SK-N-DZ (cell line): ENCODE measurements around the gene PDE6H. TPM values are rescaled to one million over a fixed set of nuclear protein-coding genes. Genes with fewer than 3 reads are reported as not detected.
A peak's percentile ranks its signal among the peaks of the same experiment; 100 is the strongest.

Experiments used
- DNase-seq: peaks from one replicate; pipeline ENCODE4 v3.0.0-alpha.2; 2015; ENCODE audit warnings: low spot score
- polyA plus RNA-seq, 2 experiments: library from polyadenylated mRNA; depleted of rRNA; stranded (reverse); fragments of >200 nt; gene quantifications; 2 replicates each; pipeline ENCODE4 v1.2.3, GENCODE V29; 2014

PDE6H gene
- not detected in 2 replicates for polyA plus RNA-seq (2014; cell fraction: cytosol; rRNA removed)
- polyA plus RNA-seq (2014; cell fraction: nucleus; rRNA removed): not detected in 2 replicates

DNA sequence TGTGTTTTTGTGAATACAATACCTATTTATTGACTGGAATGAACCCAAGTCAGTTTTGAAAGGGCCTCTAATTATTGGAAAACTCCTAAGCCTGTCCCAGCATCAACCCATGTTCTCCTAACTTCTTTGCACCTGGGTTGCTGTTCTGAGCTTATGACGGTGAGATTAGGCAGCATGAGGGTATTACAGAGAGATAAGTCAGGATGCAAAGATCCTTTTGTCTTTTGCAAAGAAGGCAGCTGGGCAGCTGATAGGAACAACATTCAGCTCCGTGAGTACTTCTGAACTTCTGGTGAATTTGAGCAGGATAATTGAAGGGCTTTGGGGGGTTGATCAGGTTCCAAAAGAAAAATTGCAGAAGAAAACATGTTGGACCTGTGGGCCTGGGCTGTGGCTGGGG, at the start of gene PDE6H:
Gene PDE6H (plus strand): TSS at position 227 of the 400 bp plus-strand sequence. CDS start 4,971 bp downstream, outside the sequence.
- no peak for DNase-seq

DNA sequence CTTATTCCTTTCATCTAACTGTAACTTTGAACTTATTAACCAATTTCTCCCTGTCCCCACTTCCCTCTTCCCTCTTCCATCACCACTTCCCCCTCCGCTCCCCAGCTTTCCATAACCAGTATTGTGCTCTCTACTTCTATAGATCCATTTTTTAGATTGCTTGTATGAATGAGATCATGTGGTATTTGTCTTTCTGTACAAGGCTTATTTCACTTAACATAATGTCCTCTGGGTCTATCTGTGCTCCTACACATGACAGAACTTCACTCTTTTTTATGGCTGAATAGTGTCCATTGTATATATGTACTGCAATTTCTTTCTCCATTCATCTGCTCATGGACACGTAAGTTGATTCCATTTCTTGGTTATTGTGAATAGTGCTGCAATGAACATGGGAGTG, 48.9 kb upstream of the PDE6H start:
- DNase-seq: no peak

DNA sequence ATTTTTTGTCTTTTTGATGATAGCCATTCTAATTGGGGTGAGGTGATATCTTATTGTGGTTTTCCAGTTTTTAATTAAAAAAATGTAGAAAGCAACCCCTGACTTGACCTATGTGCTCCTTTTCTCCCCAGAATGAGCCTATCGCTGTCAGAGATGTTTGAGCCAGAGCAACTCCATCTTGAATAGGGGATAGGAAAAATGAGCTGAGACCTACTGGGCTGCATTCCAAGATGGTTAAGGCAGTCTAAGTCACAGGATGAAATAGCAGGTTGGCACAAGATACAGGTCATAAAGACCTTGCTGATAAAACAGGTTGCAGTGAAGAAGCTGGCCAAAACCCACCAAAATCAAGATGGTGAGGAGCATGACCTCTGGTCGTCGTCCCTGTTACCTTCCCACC, 48.3 kb upstream of the PDE6H start:
- no peak for DNase-seq

DNA sequence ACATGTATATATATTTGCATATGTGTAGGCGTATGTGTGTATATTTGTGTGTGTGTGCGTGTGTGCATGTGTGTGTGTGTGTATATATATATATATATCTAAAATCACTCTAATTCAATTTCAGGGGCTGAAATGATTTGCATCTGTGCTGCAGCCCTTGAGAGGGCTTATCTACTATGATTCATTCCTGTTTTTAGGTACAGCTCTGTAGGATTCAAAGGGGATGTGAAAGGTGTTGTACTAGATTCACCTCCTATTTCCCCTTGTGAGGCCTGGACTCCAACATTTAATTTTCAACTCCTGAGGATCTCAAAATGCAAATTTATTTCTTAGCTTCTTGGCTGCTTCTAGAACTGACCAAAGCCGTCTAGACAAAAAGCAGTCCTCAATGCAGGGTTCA, 45.6 kb upstream of the PDE6H start:
- no peak for DNase-seq

DNA sequence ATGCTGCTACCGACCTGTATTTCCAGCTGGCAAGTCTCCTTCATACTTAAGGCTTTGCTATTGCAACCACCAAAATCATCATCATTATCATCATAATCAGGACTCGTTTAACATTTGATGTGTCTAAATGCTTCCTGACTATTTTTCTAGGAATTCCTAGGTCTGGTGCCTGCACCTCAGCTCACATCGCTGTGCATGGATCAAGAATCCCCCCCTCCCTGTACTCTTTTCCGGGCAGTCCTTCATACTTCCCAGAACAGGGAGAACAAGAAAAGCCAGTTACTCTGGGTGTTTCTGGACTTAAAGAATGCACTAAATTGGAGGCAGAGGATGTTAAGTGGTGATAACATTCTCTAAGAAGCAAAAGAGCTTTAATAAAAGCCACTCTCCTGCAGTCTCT, 43.9 kb upstream of the PDE6H start:
- DNase-seq: no peak

DNA sequence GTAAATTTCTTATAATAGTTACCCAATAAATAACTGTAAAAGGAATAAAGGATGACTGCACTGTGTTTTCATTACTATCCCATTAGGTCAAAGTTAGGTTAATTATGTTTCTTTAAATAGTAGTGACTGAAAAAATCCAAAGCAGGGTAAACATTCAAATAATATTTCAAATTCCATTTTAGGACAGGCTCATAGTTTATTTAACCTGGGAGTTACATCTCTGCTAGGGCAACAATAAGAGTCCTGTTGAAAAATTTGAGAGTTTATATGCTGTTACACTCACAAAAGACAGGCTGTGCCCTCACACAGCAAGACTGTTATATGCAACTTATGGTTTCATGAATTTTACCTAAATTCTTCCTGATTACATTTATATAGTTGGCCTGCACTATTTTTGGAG, 42.5 kb upstream of the PDE6H start:
- no peak for DNase-seq

DNA sequence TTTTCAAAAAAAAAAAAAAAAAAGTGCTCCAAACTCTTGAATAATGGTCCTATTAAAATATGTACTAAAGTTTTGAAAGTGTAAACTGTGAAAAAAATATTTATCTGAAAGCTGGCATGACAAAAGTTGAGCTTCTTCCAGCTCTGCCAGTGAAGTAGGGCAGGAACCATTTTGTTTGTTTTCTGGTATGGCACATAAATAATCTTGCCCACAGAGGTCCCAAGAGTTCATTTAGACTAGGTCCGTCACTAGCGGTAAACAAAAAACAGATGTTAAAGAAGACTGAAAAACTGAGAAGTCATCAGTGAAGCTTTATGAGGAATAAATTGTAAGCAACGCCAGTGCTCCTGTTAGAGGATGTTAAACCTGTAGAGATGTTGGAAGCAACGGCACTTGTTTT, 41.5 kb upstream of the PDE6H start:
- DNase-seq: no peak

DNA sequence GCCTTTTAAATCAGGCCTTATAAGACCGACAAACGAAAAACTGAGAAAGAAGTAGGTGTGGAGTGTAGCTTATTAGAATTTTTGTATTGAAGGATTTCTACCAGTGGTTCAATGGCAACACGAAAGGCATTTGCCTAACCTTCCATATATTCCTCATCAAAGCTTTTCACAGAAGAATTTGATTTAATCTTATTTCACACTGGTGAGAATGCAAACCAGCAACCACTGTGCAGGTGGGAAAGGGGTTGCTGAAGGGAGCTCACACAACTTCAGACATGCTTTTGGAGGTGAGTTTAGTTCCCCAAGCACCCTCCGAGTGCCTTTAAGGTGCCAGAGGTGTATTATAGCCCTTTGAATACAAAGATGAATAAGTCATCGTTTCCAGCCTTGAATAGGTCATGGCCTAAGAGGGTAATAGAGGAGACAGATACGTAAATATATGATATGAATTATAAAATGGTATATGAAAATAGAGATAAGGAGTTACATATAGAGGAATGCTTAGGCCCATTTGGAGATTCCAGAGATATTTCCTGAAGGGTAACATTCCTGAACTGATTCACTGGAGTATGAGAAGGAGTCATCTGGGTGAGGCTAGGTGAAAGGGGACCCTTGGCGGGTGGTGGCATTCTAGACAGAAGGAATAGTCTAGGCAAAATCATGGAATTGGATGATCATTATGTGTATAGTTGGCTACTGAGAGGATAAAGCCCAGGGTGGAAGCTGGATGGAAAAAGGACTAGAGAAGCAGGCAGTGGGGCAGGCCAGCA, 40.9 kb upstream of the PDE6H start:
- DNase-seq: no peak

DNA sequence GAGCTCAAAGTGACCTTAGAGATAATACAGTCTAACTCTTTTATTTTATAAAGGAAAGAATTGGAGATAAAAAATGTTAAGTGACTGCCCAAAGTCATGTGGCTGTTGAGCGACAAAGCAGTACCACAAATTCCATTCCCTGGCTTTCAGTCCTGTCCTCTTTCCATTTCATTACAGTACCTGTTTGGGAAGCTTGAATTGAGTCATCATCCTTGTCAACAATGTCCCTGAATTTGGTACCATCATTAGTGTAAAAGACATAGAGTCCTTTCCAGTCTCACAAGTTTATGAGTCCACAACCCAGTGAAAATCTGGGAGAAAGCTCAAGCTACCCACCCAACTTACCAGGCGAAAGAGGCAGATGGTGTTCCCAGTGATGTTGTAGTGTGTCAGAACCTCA, 38.3 kb upstream of the PDE6H start:
- no peak for DNase-seq

DNA sequence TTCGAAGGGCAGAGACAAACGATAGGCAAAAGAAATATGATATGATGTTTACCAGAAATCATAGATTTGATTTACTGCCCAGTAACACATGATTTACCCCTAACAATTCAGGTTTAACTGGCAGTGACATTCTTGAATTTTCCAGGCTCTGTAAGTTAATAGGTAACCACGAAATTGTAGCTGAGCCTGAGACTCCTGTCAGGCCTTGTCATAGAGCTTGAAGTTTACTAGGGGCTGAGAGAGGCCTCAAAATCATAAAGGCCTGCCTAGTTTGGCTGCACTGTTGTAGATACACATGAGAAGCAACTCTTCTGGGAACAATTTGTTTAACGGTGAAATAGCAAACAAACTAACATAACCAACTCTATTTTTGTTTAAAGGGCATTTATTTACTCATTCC, 37.8 kb upstream of the PDE6H start:
- DNase-seq: no peak

DNA sequence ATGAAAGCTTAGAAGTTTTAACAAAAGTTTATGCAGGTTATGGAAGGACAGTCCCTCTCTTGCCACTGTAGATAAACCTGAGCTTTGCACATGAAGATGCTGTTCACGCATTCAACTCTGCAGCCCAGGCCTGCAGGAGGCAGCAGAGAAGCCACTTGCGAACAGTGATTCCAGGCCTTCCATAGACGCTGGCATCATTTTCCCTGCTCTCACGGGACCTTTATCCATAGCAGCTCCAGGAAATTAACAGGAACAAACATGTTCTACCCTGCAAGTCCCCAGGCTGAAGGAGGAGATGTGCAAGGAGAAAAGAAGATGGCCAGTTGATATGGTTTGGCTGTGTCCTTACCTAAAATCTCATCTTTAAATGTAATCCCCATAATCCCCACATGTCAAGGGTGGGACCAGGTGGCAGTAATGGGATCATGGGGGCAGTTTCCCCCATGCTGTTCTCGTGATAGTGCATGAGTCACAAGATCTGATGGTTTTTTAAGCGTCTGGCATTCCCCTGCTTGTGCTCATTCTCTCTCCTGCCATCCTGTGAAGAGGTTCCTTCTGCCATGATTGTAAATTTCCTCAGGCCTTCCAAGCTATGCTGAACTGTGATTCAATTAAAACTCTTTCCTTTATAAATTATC, 36.5 kb upstream of the PDE6H start:
- DNase-seq: no peak

DNA sequence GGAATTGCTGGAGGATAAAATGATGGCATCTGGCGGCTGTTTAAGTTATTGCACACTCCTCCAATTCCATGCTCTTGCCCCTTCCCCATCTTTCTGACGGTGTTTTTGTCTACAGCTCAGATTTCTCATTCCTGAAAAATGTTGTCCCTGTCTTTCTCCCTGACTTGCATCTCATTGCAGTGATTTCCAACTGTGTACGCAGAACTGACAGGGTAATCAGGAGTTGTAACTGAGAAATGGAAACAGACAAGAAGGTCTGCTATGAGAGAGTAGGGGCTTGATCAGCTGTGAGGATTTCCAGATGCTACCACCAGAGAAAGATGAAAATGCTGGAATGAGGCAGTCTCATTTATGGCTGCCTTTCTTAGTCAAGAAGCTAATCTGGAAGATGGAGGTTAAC, 35.8 kb upstream of the PDE6H start:
- peak; percentile 45 for DNase-seq

DNA sequence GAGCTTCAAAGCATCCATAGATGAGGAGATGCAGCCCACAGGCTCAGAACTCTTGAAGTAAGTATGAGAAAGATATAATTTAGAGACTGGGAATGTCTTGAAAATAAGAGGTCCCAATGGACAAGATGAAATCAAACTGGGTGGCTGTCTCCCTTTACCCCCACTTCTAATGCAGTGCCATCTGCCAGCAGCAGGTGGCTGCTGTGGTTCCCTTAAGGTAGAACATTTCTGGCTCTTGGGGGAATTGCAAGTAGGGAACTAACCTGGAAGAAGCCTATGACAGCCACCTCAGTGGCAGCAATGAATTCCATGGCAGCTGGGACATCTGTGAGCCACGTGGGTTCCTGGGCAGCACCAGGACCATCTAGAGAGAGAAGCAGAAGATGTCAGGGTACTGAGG, 35.2 kb upstream of the PDE6H start:
- no peak for DNase-seq

DNA sequence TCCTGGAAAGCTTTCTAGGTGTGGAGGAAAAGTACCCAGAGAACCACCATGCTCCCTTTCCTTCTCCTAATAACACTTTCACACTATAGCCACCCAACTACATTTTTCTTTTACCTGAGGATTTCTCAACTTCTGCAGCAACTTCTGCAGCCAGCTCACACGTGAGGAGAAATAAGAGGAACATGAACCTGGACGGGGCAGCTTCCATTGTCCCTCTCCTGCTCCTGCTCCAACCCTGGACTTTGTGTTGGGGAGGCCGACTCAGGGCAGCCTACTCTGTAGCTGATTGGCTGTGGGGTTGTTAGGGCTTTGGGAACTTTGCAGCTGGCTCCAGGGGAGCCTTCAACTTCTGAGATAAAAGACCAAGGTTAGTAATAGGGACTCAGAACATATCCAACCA, 34.5 kb upstream of the PDE6H start, which contains the start of gene ERP27:
Gene ERP27 (minus strand): TSS at position 237 of the 400 bp plus-strand sequence. CDS start 29 bp downstream, at position 208.
- DNase-seq: no peak

DNA sequence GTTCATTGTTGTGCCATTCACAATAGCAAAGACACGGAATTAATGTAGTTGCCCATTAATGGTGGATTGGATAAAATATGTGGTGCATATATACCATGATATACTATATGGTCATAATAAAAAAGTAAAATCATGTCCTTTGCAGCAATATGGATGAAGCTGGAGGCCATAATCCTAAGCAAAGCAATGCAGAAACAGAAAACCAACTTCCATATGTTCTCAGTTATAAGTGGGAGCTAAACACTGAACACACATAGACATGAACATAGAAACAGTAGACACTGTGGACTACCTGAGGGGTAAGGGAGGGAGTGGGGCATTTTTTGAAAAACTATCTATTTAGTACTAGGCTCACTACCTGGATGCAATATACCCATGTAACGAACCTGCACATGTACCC, 31.5 kb upstream of the PDE6H start:
- no peak for DNase-seq

DNA sequence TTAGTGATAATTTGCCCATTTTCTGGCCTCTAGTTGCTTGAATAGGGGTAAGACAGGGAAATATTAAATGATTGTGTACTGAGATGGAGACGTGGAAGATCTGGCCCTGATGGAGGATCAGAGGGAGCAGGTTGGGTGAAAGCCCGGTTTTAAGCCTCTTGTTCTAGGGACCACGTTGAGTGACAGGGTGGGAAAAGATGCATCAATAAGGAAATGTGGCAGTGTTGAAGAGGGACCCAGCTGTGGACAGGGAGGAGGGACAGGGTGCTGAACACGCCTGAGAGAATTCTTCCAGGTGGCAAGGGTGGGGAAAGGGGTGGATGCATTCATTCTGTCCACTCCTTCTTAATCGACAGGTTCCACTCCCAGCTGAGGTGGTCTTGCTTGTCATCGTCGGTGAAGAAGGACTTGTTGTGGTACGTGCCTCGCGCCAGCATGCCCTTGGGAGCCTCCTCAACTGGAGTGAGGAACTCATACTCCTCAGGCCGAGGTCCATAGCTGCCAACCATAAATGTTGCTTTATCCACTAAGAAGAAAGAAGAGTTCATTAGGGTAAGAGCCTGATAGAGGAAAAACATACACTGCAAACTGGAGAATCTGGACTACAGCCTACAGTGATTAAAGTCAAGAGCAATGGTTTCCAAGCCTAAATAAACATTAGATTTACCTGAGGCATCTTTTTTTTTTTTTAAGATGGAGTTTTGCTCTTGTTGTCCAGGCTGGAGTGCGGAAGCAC, 30.5 kb upstream of the PDE6H start:
- DNase-seq: no peak

DNA sequence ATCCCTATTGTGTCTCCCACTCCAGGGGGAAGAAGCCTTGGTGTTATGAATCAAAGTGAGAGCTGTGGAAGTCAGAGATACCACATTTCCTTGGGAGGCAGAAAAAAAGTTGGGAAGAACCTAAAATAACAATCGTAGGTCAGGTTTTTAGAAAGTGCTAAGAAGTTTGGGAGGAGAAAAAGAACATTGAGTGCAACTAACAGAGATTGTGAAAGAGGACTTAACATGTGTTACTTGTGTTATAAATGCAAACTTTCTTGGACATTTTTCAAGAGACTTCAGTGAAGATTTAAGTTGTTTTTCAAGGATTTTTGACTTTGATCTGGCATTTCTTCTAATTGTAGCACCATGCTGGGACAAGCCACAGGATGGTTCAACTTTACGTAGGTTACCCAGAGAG, 26.7 kb upstream of the PDE6H start:
- DNase-seq: no peak

DNA sequence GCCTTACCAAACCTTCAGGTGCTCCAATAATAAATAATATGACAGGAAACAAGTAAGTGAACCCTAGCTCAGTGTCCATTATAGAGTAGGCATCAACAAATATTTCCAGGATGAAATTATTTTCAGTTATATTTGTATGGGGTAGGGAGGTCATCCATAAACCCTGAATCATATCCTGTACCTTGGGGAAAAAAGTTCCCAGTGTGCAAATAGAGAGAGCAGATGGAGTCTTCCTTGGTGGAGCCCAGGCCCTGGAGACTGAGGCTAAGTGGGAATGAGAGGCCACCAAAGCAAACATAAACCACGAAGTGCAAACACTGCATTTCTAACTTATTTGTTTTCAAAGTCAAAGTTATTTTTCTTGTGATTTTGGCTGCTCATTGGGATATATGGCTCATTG, 26.0 kb upstream of the PDE6H start:
- DNase-seq: no peak

DNA sequence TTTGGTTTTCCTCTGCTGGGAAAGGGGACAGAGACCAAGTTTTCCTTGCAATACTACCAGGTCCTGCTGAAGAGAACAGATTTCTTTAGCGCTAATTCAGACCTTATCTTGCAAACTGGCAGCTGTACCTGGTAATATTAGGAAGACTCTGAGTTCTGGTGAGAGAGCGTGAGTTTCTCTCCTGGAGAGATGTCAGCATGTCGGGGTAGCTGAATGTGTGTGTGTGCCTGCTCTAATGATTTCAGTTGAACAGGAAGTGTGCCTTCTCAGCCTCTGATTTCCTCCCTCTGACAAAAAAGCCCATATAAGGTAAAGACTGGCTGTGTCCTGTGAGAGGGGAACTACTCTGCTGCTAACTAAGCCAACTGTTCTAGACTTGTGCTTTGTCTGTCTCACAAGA, 24.2 kb upstream of the PDE6H start:
- peak; percentile 85 for DNase-seq

DNA sequence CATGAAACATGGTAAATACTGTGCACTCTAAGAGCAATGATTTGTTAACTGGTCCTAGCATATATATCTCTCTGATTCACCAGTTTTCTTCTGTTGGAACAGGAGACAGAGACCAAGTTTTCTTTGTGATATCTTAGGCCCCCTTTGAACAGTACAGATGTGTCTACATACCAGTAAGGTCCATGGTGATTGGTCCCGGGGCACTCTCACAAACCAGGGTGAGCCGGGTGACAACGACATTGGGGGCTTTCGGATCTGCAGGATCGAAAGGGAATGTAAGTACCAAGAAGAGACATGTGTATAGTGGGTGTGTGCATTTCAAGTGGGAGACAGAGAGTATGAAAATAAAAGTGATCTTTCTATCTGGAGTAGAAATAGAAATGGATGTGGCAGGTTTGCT, 23.2 kb upstream of the PDE6H start:
- no peak for DNase-seq

DNA sequence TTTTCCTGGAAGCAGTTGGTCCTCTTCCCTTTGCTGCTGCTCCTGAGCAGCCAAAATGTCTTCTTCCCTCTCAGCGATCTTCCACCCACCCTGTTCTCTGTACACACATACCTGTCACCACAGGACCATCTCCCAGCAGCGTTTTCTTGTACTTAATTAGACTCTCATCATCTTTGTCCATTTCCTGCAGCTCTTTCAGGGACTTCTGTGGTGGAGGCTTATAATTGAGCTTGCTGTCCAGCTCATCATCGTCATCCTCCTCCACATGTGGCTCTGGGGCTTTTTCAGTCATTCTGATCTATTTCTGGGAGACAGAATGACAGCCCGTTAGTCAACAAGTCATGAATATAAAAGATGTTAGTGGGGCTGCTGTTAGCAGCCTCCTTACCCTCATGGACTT, 22.4 kb upstream of the PDE6H start:
- no peak for DNase-seq

DNA sequence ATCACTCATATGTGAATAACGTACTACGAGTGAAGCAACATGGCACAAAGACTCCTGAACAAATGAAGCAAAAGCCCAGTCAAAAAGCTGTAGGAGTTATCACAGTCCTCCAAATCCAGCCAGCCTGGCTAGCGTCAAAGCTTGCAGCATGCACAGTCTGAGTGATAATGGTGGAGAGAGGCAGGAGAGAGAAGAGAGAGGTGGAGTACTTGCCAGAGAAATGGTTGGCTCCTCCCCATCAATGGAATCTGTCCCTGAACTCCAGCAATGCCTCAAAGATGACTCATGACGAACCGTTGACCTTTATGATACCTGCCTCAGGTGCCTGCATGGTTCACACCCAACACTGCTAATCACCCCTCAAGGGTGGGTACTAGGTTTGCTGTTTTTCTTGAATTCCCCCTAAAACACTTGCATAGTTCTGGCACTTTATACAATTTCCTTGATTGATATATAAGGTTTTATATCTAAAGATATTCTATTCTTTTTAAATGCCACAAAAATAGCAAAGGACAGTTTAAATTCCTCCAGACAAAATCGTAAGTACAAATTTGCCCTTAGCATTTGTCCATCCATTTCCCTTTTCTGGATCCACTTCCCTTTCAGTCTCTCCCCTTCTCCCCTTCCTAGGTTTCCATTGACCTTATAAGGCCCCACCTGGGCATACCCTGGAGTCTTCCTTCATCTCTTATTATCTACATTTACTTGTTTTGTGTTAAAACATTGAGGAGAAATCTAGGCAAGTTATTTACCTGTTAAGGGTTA, 21.7 kb upstream of the PDE6H start:
- peak; percentile 39 for DNase-seq
